OCI-LY1 (cell line): Measurements from ENCODE around the gene SLC9A7.

Experiments used
- H2AFZ ChIP-seq: fragments of 200-600 bp; sonication (generic), shearing (Covaris generic); 2 replicates; pipeline ENCODE4 v1.6.0; 2014; ENCODE audit warnings: antibody characterized with exemption, mild to moderate bottlenecking, low read length
- H3F3A ChIP-seq: fragments of 200-600 bp; sonication (generic), shearing (Covaris generic); 2 replicates; pipeline ENCODE4 v1.6.0; 2014; ENCODE audit warnings: mild to moderate bottlenecking, antibody characterized with exemption, low read length, moderate library complexity; ENCODE audit not compliant: insufficient read depth
- H3K27ac ChIP-seq: fragments of 200-600 bp; sonication (generic); 2 replicates; pipeline ENCODE4 v1.5.1; 2014; ENCODE audit warnings: low read length, mixed run types, mild to moderate bottlenecking, low read depth; ENCODE audit not compliant: poor library complexity, severe bottlenecking
- H3K27me3 ChIP-seq: fragments of 200-600 bp; sonication (generic); 2 replicates; pipeline ENCODE4 v1.6.0; 2014; ENCODE audit warnings: antibody characterized with exemption, mild to moderate bottlenecking, low read length, moderate library complexity; ENCODE audit not compliant: insufficient read depth
- H3K36me3 ChIP-seq: fragments of 200-600 bp; sonication (generic); 2 replicates; pipeline ENCODE4 v1.6.1; 2014; ENCODE audit warnings: mild to moderate bottlenecking, antibody characterized with exemption, low read length, moderate library complexity, mixed read lengths; ENCODE audit not compliant: insufficient read depth
- H3K4me1 ChIP-seq: fragments of 200-600 bp; sonication (generic); 2 replicates; pipeline ENCODE4 v1.5.1; 2014; ENCODE audit warnings: mild to moderate bottlenecking, low read length, moderate library complexity; ENCODE audit not compliant: insufficient read depth, severe bottlenecking
- H3K4me2 ChIP-seq: fragments of 200-600 bp; sonication (generic), shearing (Covaris generic); 2 replicates; pipeline ENCODE4 v1.6.1; 2014; ENCODE audit warnings: low read length
- H3K4me3 ChIP-seq: fragments of 200-600 bp; sonication (generic); 2 replicates; pipeline ENCODE4 v1.5.1; 2014; ENCODE audit warnings: low read length, low read depth, mild to moderate bottlenecking, mixed read lengths; ENCODE audit not compliant: poor library complexity, severe bottlenecking
- H3K79me2 ChIP-seq: fragments of 200-600 bp; shearing (Covaris generic); 2 replicates; pipeline ENCODE4 v1.6.1; 2016; ENCODE audit warnings: mixed run types, low read length, mixed read lengths; ENCODE audit not compliant: insufficient read depth
- H3K9ac ChIP-seq: fragments of 200-600 bp; sonication (generic), shearing (Covaris generic); 2 replicates; pipeline ENCODE4 v1.6.1; 2014; ENCODE audit warnings: mild to moderate bottlenecking, low read length, mixed read lengths
- H3K9me2 ChIP-seq: fragments of 200-600 bp; sonication (generic), shearing (Covaris generic); 2 replicates; pipeline ENCODE4 v1.6.1; 2014; ENCODE audit warnings: low read depth, mild to moderate bottlenecking, low read length, mixed read lengths
- H3K9me3 ChIP-seq: fragments of 200-600 bp; shearing (Covaris generic); 2 replicates; pipeline ENCODE4 v1.6.1; 2014; ENCODE audit warnings: low read length, mixed read lengths
- H4K20me1 ChIP-seq: fragments of 200-600 bp; sonication (generic), shearing (Covaris generic); 2 replicates; pipeline ENCODE4 v1.6.0; 2016; ENCODE audit warnings: mild to moderate bottlenecking, low read length; ENCODE audit not compliant: insufficient read depth
- EZH2 ChIP-seq: fragments of 200-600 bp; sonication (generic), shearing (Covaris generic); IDR thresholded peaks from 2 replicates; pipeline ENCODE4 v1.8.0; 2017; ENCODE audit warnings: borderline replicate concordance, mixed run types, mild to moderate bottlenecking, antibody characterized with exemption, low read length, moderate library complexity, mixed read lengths
- TF ChIP-seq, protein P1 (sequence below): fragments of 200-600 bp; sonication (generic), shearing (Covaris generic); IDR thresholded peaks from 2 replicates; pipeline ENCODE4 v1.5.1; 2017; ENCODE audit warnings: mild to moderate bottlenecking, antibody characterized with exemption, low read length, moderate library complexity, mixed read lengths

Gene SLC9A7

DNA sequence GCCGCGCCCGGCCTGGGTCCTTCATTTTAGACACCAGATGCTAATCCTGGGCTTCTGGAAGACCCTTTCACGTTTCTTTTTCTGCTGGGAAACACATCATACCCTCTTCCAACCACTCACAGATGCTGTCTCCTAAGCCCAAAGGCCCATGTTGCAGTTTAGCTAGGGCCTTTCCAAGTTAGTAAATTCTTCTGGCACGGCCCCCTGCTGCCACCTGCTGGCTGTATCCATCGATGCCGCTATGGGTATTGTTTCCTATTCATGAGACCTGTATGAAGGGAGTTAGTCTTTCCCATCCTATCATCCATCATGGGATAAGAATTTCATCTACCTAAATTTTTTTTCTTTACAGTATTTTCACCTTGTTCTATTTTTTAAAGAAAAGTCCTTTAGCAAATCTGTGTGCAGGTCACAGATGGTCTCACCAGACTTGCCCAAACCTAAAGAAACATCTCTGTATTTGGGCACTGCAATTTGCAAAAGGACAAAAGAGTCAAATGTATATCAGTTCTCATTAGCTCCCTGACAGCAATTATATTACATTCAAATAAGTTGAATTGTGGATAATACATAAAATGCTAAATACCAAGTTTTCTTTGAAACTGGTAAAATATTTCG lies 37.8 kb upstream of the SLC9A7 start:
- Histone ChIP-seq H3K27ac (no peak overlapping the region), H3F3A (no peaks in the 10 kb centered on the region), H3K9me3 (no peaks in the 10 kb centered on the region), H3K4me2 (no peak overlapping the region), H3K4me3 (no peak overlapping the region), H3K36me3 (no peaks in the 10 kb centered on the region), H3K27me3 (no peaks in the 10 kb centered on the region), H3K4me1 (peaks cover 10% of the 10 kb centered on the region), H4K20me1 (no peaks in the 10 kb centered on the region), H3K79me2 (no peaks in the 10 kb centered on the region), H3K9me2 (no peaks in the 10 kb centered on the region), H3K9ac (no peak overlapping the region), H2AFZ (no peak overlapping the region)
- TF ChIP-seq, protein P1, sequence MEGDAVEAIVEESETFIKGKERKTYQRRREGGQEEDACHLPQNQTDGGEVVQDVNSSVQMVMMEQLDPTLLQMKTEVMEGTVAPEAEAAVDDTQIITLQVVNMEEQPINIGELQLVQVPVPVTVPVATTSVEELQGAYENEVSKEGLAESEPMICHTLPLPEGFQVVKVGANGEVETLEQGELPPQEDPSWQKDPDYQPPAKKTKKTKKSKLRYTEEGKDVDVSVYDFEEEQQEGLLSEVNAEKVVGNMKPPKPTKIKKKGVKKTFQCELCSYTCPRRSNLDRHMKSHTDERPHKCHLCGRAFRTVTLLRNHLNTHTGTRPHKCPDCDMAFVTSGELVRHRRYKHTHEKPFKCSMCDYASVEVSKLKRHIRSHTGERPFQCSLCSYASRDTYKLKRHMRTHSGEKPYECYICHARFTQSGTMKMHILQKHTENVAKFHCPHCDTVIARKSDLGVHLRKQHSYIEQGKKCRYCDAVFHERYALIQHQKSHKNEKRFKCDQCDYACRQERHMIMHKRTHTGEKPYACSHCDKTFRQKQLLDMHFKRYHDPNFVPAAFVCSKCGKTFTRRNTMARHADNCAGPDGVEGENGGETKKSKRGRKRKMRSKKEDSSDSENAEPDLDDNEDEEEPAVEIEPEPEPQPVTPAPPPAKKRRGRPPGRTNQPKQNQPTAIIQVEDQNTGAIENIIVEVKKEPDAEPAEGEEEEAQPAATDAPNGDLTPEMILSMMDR = peak; percentile 71
- no peak for TF ChIP-seq EZH2

DNA sequence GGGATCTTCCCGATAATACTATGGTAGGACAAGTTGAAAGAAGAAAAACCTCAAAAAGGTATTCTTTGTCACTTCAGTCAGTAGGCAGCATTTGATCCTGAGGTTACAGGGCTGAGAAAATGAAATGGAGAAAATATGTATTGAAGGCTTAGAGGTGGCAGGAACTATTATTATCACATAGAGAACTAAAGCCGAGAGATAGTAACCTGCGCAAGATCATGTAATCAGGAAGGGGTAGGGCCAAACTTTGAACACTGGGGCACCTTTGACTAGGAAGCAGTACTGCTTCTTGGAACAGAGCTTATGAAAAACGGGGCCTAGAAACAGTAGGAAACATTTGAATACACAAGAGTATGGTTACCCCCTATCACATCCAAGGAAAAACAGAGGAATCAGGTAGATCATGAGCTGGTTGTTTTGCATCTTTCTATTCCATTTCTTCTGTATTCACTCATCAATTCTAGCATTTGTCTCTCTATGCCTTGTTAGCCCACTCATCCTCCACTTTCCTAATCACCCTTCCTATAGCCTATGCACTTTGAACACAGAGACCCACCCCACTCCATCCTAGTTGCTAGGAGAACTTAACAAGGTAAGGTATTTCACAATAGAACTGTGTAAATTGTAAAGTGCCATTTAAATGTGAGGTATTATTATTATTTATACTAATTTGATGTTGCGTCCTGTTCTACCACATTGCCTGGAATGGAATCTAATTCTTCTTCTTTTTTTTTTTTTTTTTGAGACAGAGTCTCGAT lies 34.6 kb upstream of the SLC9A7 start:
- TF ChIP-seq, protein P1 = no peak
- no peak for TF ChIP-seq EZH2
- Histone ChIP-seq H3K27me3 (no peaks in the 10 kb centered on the region), H2AFZ (peak overlapping the region; percentile 89; the same call in 1 of the 2 replicates), H3K4me1 (peaks cover 15% of the 10 kb centered on the region), H4K20me1 (no peaks in the 10 kb centered on the region), H3K36me3 (no peaks in the 10 kb centered on the region), H3K9ac (no peak overlapping the region), H3K79me2 (no peaks in the 10 kb centered on the region), H3K9me2 (no peaks in the 10 kb centered on the region), H3K4me3 (no peak overlapping the region), H3F3A (no peaks in the 10 kb centered on the region), H3K9me3 (no peaks in the 10 kb centered on the region), H3K27ac (no peak overlapping the region), H3K4me2 (no peak overlapping the region)

DNA sequence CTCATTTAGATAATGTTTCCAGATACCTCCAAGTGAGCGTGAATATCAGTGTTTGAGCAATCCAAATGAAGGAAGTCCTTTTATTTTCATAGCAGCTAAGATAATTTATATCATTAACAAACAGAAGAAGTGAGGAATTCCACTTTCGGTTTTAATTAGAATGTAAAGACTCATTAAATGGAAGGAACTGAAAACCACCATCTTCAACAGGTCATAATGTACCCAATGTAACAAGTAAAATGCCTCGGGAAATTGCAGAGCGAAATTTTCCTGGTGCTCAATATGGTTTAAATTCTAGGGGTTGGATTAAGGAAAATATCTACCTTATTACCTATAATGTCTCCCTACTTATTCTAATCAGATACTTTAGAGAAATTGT lies 33.9 kb upstream of the SLC9A7 start:
- Histone ChIP-seq H3F3A (no peaks in the 10 kb centered on the region), H2AFZ (peak overlapping the region; percentile 89; the same call in 1 of the 2 replicates), H3K4me1 (peaks cover 15% of the 10 kb centered on the region), H3K36me3 (no peaks in the 10 kb centered on the region), H4K20me1 (no peaks in the 10 kb centered on the region), H3K27ac (no peak overlapping the region), H3K4me3 (no peak overlapping the region), H3K79me2 (no peaks in the 10 kb centered on the region), H3K9ac (no peak overlapping the region), H3K9me2 (no peaks in the 10 kb centered on the region), H3K4me2 (no peak overlapping the region), H3K27me3 (no peaks in the 10 kb centered on the region), H3K9me3 (no peaks in the 10 kb centered on the region)
- TF ChIP-seq, protein P1 = no peak
- TF ChIP-seq EZH2 = no peak
